HepG2 (cell line): ENCODE measurements around the gene ZNF444. TPM values are rescaled to one million over a fixed set of nuclear protein-coding genes. Genes with fewer than 3 reads are reported as not detected.

Experiments used
- CHCHD3 ChIP-seq: sonication (generic); formaldehyde crosslinking; IDR thresholded peaks from 2 replicates; pipeline ENCODE4 v1.8.0; 2022; ENCODE audit warnings: mild to moderate bottlenecking, missing genetic modification reagents, moderate library complexity
- ESRRA ChIP-seq: sonication (generic); formaldehyde crosslinking; IDR thresholded peaks from 2 replicates; pipeline ENCODE4 v1.5.1; 2020; ENCODE audit warnings: mild to moderate bottlenecking, low read depth, missing genetic modification reagents
- MAZ ChIP-seq, 2 experiments: sonication (generic) in 1 of 2; formaldehyde crosslinking in 1 of 2; IDR thresholded peaks; 2 replicates each; pipeline versions ENCODE4 v1.5.0 to v1.6.1; 2012 to 2020; ENCODE audit warnings: low read depth in 2 of 2, mild to moderate bottlenecking in 2 of 2, borderline replicate concordance in 1 of 2, improper control_type of control experiment in 1 of 2, low read length in 1 of 2, missing genetic modification reagents in 1 of 2, moderate library complexity in 1 of 2
- MED1 ChIP-seq: sonication (generic); formaldehyde crosslinking; IDR thresholded peaks from 2 replicates; pipeline ENCODE4 v1.4.0; 2020; ENCODE audit warnings: missing genetic modification reagents
- MXI1 ChIP-seq: IDR thresholded peaks from 3 replicates; pipeline ENCODE4 v1.6.1; 2012; ENCODE audit warnings: low read depth, low read length, inconsistent platforms, borderline replicate concordance
- NR2F6 ChIP-seq, 2 experiments: IDR thresholded peaks; 2 replicates each; pipeline ENCODE4 v1.6.1; 2016; ENCODE audit warnings: antibody characterized with exemption in 1 of 2, mild to moderate bottlenecking in 1 of 2
- PAF1 ChIP-seq: IDR thresholded peaks from 2 replicates; pipeline ENCODE4 v1.6.1; 2016; ENCODE audit warnings: missing genetic modification reagents, missing compliant biosample characterization
- POLR2G ChIP-seq: fragments of 200-400 bp; formaldehyde crosslinking; IDR thresholded peaks from 2 replicates; pipeline ENCODE4 v1.6.1; 2018; ENCODE audit warnings: mild to moderate bottlenecking, low read depth, low read length, moderate library complexity
- PRDM10 ChIP-seq: sonication (generic); formaldehyde crosslinking; IDR thresholded peaks from 2 replicates; pipeline ENCODE4 v1.4.0; 2020; ENCODE audit warnings: low read depth, missing genetic modification reagents
- RCOR2 ChIP-seq: IDR thresholded peaks from 2 replicates; pipeline ENCODE4 v1.6.1; 2016; ENCODE audit warnings: missing biosample characterization, missing genetic modification reagents
- RXRB ChIP-seq: IDR thresholded peaks from 2 replicates; pipeline ENCODE4 v1.6.1; 2016; ENCODE audit warnings: borderline replicate concordance, missing genetic modification reagents, missing compliant biosample characterization
- ZNF510 ChIP-seq: sonication (generic); formaldehyde crosslinking; IDR thresholded peaks from 2 replicates; pipeline ENCODE4 v1.4.0; 2020; ENCODE audit warnings: low read depth, mild to moderate bottlenecking, missing genetic modification reagents
- ZNF703 ChIP-seq: sonication (generic); formaldehyde crosslinking; IDR thresholded peaks from 2 replicates; pipeline ENCODE4 v1.5.1; 2020; ENCODE audit warnings: missing genetic modification reagents, mild to moderate bottlenecking, moderate library complexity, borderline replicate concordance
- ZZZ3 ChIP-seq: sonication (generic); formaldehyde crosslinking; IDR thresholded peaks from 2 replicates; pipeline ENCODE4 v1.4.0; 2020; ENCODE audit warnings: missing genetic modification reagents, mild to moderate bottlenecking, borderline replicate concordance
- polyA plus RNA-seq, 8 experiments: library from polyadenylated mRNA; depleted of rRNA in 3 of 8; stranded (reverse) in 7 of 8; unstranded in 1 of 8; fragments of >200 nt; fragmentation: Illumina TruSeq in 4 of 8; extraction: Trizol in 4 of 8; gene quantifications; 2 replicates each; pipeline versions ENCODE4 v1.2.1 to v1.2.3, GENCODE V29; 2011 to 2016; ENCODE audit warnings: low read depth in 4 of 8, missing spikeins in 1 of 8, mixed read lengths in 1 of 8; ENCODE audit not compliant: insufficient read depth in 1 of 8
- total RNA-seq, 5 experiments: library from RNA; depleted of rRNA; stranded (reverse); fragments of >200 nt; fragmentation: Illumina TruSeq; extraction: Trizol; gene quantifications; 2 replicates each; pipeline ENCODE4 v1.2.3, GENCODE V29; 2016; ENCODE audit warnings: low read depth in 1 of 5
- TF ChIP-seq, protein P1 (sequence below): sonication (generic); formaldehyde crosslinking; IDR thresholded peaks from 2 replicates; pipeline ENCODE4 v1.4.0; 2020; ENCODE audit warnings: missing genetic modification reagents, borderline replicate concordance

Gene ZNF444
- total and polyA plus RNA-seq, 2 of the 13 experiments (the other 11 are each of a cell fraction or from before 2014, with no cell fraction given): 27.4 to 30.3 TPM

- TF ChIP-seq PAF1: no peak
- TF ChIP-seq ESRRA (CRISPR knock-in tag): peak; percentile 95
- peak; percentile 81; the same call in 1 of the 3 replicates for TF ChIP-seq MXI1
- 0 out of 2 replicates have a peak, but pooled peaks have one; percentile 30 for TF ChIP-seq RCOR2
- TF ChIP-seq CHCHD3 (CRISPR knock-in tag): peak; percentile 90; the same call in 1 of the 2 replicates
- peak; percentile 83; the same call in 1 of the 2 replicates for TF ChIP-seq RXRB
- TF ChIP-seq ZNF510: no peak
- TF ChIP-seq POLR2G: peak; percentile 91
- TF ChIP-seq MED1 (CRISPR knock-in tag): peak; percentile 78
- TF ChIP-seq, protein P1, sequence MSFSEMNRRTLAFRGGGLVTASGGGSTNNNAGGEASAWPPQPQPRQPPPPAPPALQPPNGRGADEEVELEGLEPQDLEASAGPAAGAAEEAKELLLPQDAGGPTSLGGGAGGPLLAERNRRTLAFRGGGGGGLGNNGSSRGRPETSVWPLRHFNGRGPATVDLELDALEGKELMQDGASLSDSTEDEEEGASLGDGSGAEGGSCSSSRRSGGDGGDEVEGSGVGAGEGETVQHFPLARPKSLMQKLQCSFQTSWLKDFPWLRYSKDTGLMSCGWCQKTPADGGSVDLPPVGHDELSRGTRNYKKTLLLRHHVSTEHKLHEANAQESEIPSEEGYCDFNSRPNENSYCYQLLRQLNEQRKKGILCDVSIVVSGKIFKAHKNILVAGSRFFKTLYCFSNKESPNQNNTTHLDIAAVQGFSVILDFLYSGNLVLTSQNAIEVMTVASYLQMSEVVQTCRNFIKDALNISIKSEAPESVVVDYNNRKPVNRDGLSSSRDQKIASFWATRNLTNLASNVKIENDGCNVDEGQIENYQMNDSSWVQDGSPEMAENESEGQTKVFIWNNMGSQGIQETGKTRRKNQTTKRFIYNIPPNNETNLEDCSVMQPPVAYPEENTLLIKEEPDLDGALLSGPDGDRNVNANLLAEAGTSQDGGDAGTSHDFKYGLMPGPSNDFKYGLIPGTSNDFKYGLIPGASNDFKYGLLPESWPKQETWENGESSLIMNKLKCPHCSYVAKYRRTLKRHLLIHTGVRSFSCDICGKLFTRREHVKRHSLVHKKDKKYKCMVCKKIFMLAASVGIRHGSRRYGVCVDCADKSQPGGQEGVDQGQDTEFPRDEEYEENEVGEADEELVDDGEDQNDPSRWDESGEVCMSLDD (CRISPR knock-in tag): peak; percentile 74; the same call in 1 of the 2 replicates
- 0 out of 2 replicates have a peak, but pooled peaks have one; percentile 31 for TF ChIP-seq PRDM10
- peak; percentile 29 for TF ChIP-seq MAZ (IDR thresholded peaks at IDR 0.05; ENCODE audit: borderline replicate concordance, low read depth, low read length)
- peak; percentile 88 for TF ChIP-seq MAZ (CRISPR knock-in tag; IDR thresholded peaks at IDR 0.05; ENCODE audit: low read depth)
- TF ChIP-seq ZNF703 (CRISPR knock-in tag): no peak
- TF ChIP-seq NR2F6 (IDR thresholded peaks at IDR 0.05): no peak
- TF ChIP-seq NR2F6 (CRISPR knock-in tag; IDR thresholded peaks at IDR 0.05): peak; percentile 90
- TF ChIP-seq ZZZ3 (CRISPR knock-in tag): no peak; the same call in 1 of the 2 replicates
These were observed 20.5 kb upstream of the ZNF444 start (continued) for GRCh38 chr19:56120371-56121179.
